ENCODE measurements around the gene MALT1. TPM values are rescaled to one million over a fixed set of nuclear protein-coding genes. Genes with fewer than 3 reads are reported as not detected.

Gene MALT1
- total and polyA plus RNA-seq, 11 donors: 5.4 to 18.3 (median 10.4) TPM

- Histone ChIP-seq H3K36me3 (peaks cover 0 to 50% (median 35%) of the 10 kb centered on the region in 9 donors), H3K4me3 (no peak overlapping the region), H3K27ac (no peak overlapping the region), H3K27me3 (no peaks in the 10 kb centered on the region), H3K9me3 (no peaks in the 10 kb centered on the region), H3K4me1 (peaks cover 0 to 25% (median 0%) of the 10 kb centered on the region in 12 donors)
- intact Hi-C loops (cut with DNase I): no loop called here
- no peak for DNase-seq
- ATAC-seq: no peak
- 95 to 100% (median 97%) methylated on average over 1 of the region's 1 CpG for WGBS, 4 donors
- no peak for TF ChIP-seq POLR2A (IDR thresholded peaks at IDR 0.05)
- no peak for TF ChIP-seq CTCF (IDR thresholded peaks at IDR 0.05)
Observed at GRCh38 chr18:58714821-58715220, 43.6 kb downstream of the MALT1 start.

GRCh38 chr18:58715540-58715939 lies 44.3 kb downstream of the MALT1 start:
- WGBS, 4 donors: 59 to 69% (median 63%) methylated on average over 2 of the region's 2 CpGs
- Histone ChIP-seq H3K4me3 (no peak overlapping the region), H3K36me3 (peaks cover 0 to 48% (median 28%) of the 10 kb centered on the region in 9 donors), H3K27ac (no peak overlapping the region), H3K9me3 (no peaks in the 10 kb centered on the region), H3K4me1 (peaks cover 0 to 25% (median 0%) of the 10 kb centered on the region in 12 donors), H3K27me3 (no peaks in the 10 kb centered on the region)
- intact Hi-C loops (cut with DNase I): no loop called here
- DNase-seq (no peak), ATAC-seq (no peak)
- TF ChIP-seq POLR2A (IDR thresholded peaks at IDR 0.05) (no peak), CTCF (IDR thresholded peaks at IDR 0.05) (no peak)

- 68 to 73% (median 72%) methylated on average over 4 of the region's 4 CpGs for WGBS, 4 donors
- no peak overlapping the region for H3K4me3 ChIP-seq
- no peaks in the 10 kb centered on the region for H3K9me3 ChIP-seq
- no peaks in the 10 kb centered on the region for H3K27me3 ChIP-seq
- intact Hi-C loops (cut with DNase I): no loop called here
- TF ChIP-seq CTCF (IDR thresholded peaks at IDR 0.05) (no peak), POLR2A (IDR thresholded peaks at IDR 0.05) (no peak)
- H3K36me3 ChIP-seq: peaks cover 0 to 48% (median 23%) of the 10 kb centered on the region in 9 donors
- no peak overlapping the region for H3K27ac ChIP-seq
- ATAC-seq: no peak
- peaks cover 0 to 25% (median 0%) of the 10 kb centered on the region in 12 donors for H3K4me1 ChIP-seq
- no peak for DNase-seq
Observed at GRCh38 chr18:58716060-58716756, 44.9 kb downstream of the MALT1 start.

- 48 to 70% (median 60%) methylated on average over 9 of the region's 9 CpGs for WGBS, 4 donors
- peak; percentile 63 to 86 (median 67) for DNase-seq
- Histone ChIP-seq H3K4me3 (no peak overlapping the region), H3K27ac (peak overlapping the region in 11 of 12 donors; percentile 33 to 79 (median 61)), H3K4me1 (peaks cover 0 to 12% (median 0%) of the 10 kb centered on the region in 12 donors), H3K9me3 (no peaks in the 10 kb centered on the region), H3K27me3 (no peaks in the 10 kb centered on the region), H3K36me3 (peaks cover 0 to 62% (median 25%) of the 10 kb centered on the region in 9 donors)
- ATAC-seq: peak; percentile 99 to 100 (median 99)
- no peak for TF ChIP-seq POLR2A (IDR thresholded peaks at IDR 0.05)
- TF ChIP-seq CTCF (IDR thresholded peaks at IDR 0.05): no peak
- intact Hi-C loops (cut with DNase I): loop anchor here in 1 of 10 donors (10.0 kb wide), 1 partner anchor 47 kb away; the partner anchor contains the start of gene MALT1
Observed at GRCh38 chr18:58721566-58722239, 50.4 kb downstream of the MALT1 start.
